ENCODE results near the gene GPR180. TPM values are rescaled to one million over a fixed set of nuclear protein-coding genes. Genes with fewer than 3 reads are reported as not detected.

Gene GPR180
- total RNA-seq, 1 donor from 2014 or later, result 11.7 TPM

GRCh38 chr13:94612050-94612449 is 10.4 kb downstream of the GPR180 start:
- peaks cover 17% of the 10 kb centered on the region for H3K36me3 Mint-ChIP-seq (ENCODE audit: low read depth)
- no peaks in the 10 kb centered on the region for H3K9me3 Mint-ChIP-seq (ENCODE audit: low read depth)
- TF ChIP-seq CTCF (IDR thresholded peaks at IDR 0.05), result no peak
- peaks cover 8% of the 10 kb centered on the region for H3K4me1 Mint-ChIP-seq (ENCODE audit: low read depth)
- no peaks in the 10 kb centered on the region for H3K27me3 Mint-ChIP-seq (ENCODE audit: low read depth)
- H3K4me3 Mint-ChIP-seq (ENCODE audit: unreplicated experiment), result no peak overlapping the region
- DNase-seq (ENCODE audit: low spot score), result no peak
- no peak overlapping the region for H3K27ac Mint-ChIP-seq (ENCODE audit: unreplicated experiment)

GRCh38 chr13:94613051-94613450 is 11.4 kb downstream of the GPR180 start:
- no peaks in the 10 kb centered on the region for H3K4me1 Mint-ChIP-seq (ENCODE audit: low read depth)
- no peaks in the 10 kb centered on the region for H3K27me3 Mint-ChIP-seq (ENCODE audit: low read depth)
- peaks cover 14% of the 10 kb centered on the region for H3K36me3 Mint-ChIP-seq (ENCODE audit: low read depth)
- no peak for TF ChIP-seq CTCF (IDR thresholded peaks at IDR 0.05)
- no peak overlapping the region for H3K4me3 Mint-ChIP-seq (ENCODE audit: unreplicated experiment)
- H3K27ac Mint-ChIP-seq (ENCODE audit: unreplicated experiment), result no peak overlapping the region
- no peaks in the 10 kb centered on the region for H3K9me3 Mint-ChIP-seq (ENCODE audit: low read depth)
- DNase-seq (ENCODE audit: low spot score), result no peak

- Mint-ChIP-seq H3K4me3 (ENCODE audit: unreplicated experiment) (no peak overlapping the region), H3K27me3 (ENCODE audit: low read depth) (no peaks in the 10 kb centered on the region), H3K36me3 (ENCODE audit: low read depth) (peaks cover 15% of the 10 kb centered on the region), H3K27ac (ENCODE audit: unreplicated experiment) (no peak overlapping the region), H3K9me3 (ENCODE audit: low read depth) (no peaks in the 10 kb centered on the region), H3K4me1 (ENCODE audit: low read depth) (no peaks in the 10 kb centered on the region)
- DNase-seq (ENCODE audit: low spot score), result no peak
- TF ChIP-seq CTCF (IDR thresholded peaks at IDR 0.05), result peak; percentile 87
Measured at GRCh38 chr13:94617389-94618000, 15.8 kb downstream of the GPR180 start.

- TF ChIP-seq CTCF (IDR thresholded peaks at IDR 0.05), result peak; percentile 85
- Mint-ChIP-seq H3K27ac (ENCODE audit: unreplicated experiment) (no peak overlapping the region), H3K4me1 (ENCODE audit: low read depth) (no peaks in the 10 kb centered on the region), H3K36me3 (ENCODE audit: low read depth) (peaks cover 23% of the 10 kb centered on the region), H3K27me3 (ENCODE audit: low read depth) (no peaks in the 10 kb centered on the region), H3K4me3 (ENCODE audit: unreplicated experiment) (no peak overlapping the region), H3K9me3 (ENCODE audit: low read depth) (no peaks in the 10 kb centered on the region)
- no peak for DNase-seq (ENCODE audit: low spot score)
Measured at GRCh38 chr13:94620286-94620896, 18.7 kb downstream of the GPR180 start.

- Mint-ChIP-seq H3K9me3 (ENCODE audit: low read depth) (no peaks in the 10 kb centered on the region), H3K27me3 (ENCODE audit: low read depth) (no peaks in the 10 kb centered on the region), H3K4me1 (ENCODE audit: low read depth) (no peaks in the 10 kb centered on the region), H3K27ac (ENCODE audit: unreplicated experiment) (no peak overlapping the region), H3K4me3 (ENCODE audit: unreplicated experiment) (no peak overlapping the region), H3K36me3 (ENCODE audit: low read depth) (peaks cover 27% of the 10 kb centered on the region)
- no peak for DNase-seq (ENCODE audit: low spot score)
- no peak for TF ChIP-seq CTCF (IDR thresholded peaks at IDR 0.05)
Measured at GRCh38 chr13:94622344-94622743, 20.7 kb downstream of the GPR180 start.

Data from chondrocyte (in vitro differentiated cells).